Peyer's patch (tissue), 4 donors: ENCODE measurements around the gene EVA1A.

Experiments
- CTCF ChIP-seq, 6 experiments: fragments of 450-650 bp in 4 of 6; fragments of 200-600 bp in 2 of 6; sonication (generic) in 1 of 6; IDR thresholded peaks; one replicate each; pipeline ENCODE4 v1.5.1; 2017 to 2019; ENCODE audit warnings: antibody characterized with exemption in 6 of 6, mild to moderate bottlenecking in 3 of 6, moderate library complexity in 1 of 6
- POLR2A ChIP-seq, 2 donors: fragments of 450-650 bp; IDR thresholded peaks; one replicate each; pipeline ENCODE4 v1.5.1; 2017; ENCODE audit warnings: antibody characterized with exemption in 2 of 2, mild to moderate bottlenecking in 2 of 2, moderate library complexity in 2 of 2

GRCh38 chr2:75476761-75477160 lies 84.0 kb downstream of the EVA1A start:
- TF ChIP-seq CTCF (IDR thresholded peaks at IDR 0.05) (no peak), POLR2A (IDR thresholded peaks at IDR 0.05) (no peak)
